Measurements from ENCODE around the gene METTL15. TPM values are rescaled to one million over a fixed set of nuclear protein-coding genes. Genes with fewer than 3 reads are reported as not detected.
"Not testable (repeated sequence)": the region's sequence is repeated elsewhere in the genome, so short reads cannot be mapped to it uniquely, and the experiment has no call there.

The METTL15 gene
- total and polyA plus RNA-seq, 8 donors: 3.0 to 8.2 (median 5.5) TPM

DNA sequence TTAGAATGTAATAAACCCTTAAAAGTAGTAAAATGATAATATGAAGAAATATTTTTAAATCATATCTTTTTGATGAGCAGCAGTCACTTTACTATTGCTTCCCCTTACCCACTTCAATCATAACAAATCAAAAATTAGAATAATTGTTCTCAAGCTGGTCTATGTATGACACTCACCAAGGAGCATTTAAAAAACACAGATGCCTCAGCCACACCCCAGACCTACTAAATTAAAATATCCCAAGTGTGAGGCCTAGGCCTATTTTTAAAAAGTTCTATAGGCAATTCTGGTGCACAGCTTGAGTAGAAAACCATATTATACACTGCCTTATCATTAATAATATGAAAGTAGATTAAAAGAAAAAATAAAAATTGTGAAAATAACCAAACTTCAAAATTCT is 15.4 kb upstream of the METTL15 start:
- no peak overlapping the region for H3K4me3 ChIP-seq
- no peak for FAIRE-seq
- TF ChIP-seq, protein P1, sequence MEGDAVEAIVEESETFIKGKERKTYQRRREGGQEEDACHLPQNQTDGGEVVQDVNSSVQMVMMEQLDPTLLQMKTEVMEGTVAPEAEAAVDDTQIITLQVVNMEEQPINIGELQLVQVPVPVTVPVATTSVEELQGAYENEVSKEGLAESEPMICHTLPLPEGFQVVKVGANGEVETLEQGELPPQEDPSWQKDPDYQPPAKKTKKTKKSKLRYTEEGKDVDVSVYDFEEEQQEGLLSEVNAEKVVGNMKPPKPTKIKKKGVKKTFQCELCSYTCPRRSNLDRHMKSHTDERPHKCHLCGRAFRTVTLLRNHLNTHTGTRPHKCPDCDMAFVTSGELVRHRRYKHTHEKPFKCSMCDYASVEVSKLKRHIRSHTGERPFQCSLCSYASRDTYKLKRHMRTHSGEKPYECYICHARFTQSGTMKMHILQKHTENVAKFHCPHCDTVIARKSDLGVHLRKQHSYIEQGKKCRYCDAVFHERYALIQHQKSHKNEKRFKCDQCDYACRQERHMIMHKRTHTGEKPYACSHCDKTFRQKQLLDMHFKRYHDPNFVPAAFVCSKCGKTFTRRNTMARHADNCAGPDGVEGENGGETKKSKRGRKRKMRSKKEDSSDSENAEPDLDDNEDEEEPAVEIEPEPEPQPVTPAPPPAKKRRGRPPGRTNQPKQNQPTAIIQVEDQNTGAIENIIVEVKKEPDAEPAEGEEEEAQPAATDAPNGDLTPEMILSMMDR (IDR thresholded peaks at IDR 0.05): no peak

DNA sequence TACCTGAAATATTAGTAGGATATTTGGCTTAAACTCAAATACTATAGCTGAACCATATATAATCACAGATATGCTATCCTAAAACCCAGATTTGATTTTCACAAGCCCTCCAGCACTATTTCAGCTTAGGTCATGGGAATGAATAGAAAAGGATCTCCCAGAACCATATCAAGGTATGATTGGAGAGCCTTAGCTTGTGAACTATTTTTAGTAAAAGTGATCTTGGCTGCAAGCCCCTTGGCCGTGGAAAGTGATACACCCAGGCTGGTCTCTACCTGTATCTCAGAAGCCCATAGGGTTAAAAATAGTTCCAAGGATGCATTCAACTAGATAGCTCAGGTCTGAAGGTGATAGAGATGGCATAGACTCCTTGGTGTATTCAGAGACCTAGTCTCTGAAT is 9.9 kb upstream of the METTL15 start:
- WGBS, 2 donors: 39% methylated on average over 1 of the region's 1 CpG
- DNase-seq: no peak
- no peak for FAIRE-seq

More for the DNA sequence above, 15.4 kb upstream of the METTL15 start:
- Histone ChIP-seq H3K9me3 (no peaks in the 10 kb centered on the region), H3K36me3 (no peaks in the 10 kb centered on the region), H3K4me1 (no peaks in the 10 kb centered on the region), H3K27ac (no peak overlapping the region), H3K27me3 (no peaks in the 10 kb centered on the region)
- ATAC-seq (no peak), DNase-seq (no peak)
- intact Hi-C loops (cut with DNase I): no loop called here

DNA sequence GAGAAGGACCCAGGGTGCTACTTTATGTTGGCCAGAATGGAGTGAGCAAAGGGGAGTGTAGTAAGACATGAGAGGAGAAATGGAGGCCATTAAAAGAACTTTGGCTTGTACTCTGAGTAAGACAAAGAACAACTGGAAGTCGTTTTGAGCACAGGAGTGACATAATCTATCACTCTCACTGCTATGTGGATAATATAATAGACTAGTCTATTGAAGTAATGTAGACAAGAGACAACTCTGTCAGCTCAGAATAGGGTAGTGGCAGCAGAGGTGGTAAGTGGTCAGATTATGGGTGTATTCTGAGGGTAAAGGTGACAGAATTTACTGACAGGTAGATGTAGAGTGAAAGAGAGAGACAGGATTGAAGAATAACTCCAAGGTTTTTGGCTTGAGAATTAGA is 8.5 kb upstream of the METTL15 start:
- no peaks in the 10 kb centered on the region for H3K9me3 ChIP-seq
- no peak overlapping the region for H3K4me3 ChIP-seq
- no peaks in the 10 kb centered on the region for H3K36me3 ChIP-seq
- no peak for FAIRE-seq
- TF ChIP-seq, protein P1 (IDR thresholded peaks at IDR 0.05): no peak
- no peaks in the 10 kb centered on the region for H3K4me1 ChIP-seq
- H3K27ac ChIP-seq: no peak overlapping the region
- no peaks in the 10 kb centered on the region for H3K27me3 ChIP-seq
- intact Hi-C loops (cut with DNase I): no loop called here
- whole genome bisulfite sequencing, 2 donors: 22 to 27% methylated on average over 1 of the region's 1 CpG
- no peak for DNase-seq
- no peak for ATAC-seq

More for the DNA sequence above, 9.9 kb upstream of the METTL15 start:
- ATAC-seq: no peak
- intact Hi-C loops (cut with DNase I): no loop called here
- Histone ChIP-seq H3K27me3 (no peaks in the 10 kb centered on the region), H3K27ac (no peak overlapping the region), H3K4me1 (no peaks in the 10 kb centered on the region), H3K9me3 (no peaks in the 10 kb centered on the region), H3K4me3 (no peak overlapping the region), H3K36me3 (no peaks in the 10 kb centered on the region)
- TF ChIP-seq, protein P1 (IDR thresholded peaks at IDR 0.05): no peak

DNA sequence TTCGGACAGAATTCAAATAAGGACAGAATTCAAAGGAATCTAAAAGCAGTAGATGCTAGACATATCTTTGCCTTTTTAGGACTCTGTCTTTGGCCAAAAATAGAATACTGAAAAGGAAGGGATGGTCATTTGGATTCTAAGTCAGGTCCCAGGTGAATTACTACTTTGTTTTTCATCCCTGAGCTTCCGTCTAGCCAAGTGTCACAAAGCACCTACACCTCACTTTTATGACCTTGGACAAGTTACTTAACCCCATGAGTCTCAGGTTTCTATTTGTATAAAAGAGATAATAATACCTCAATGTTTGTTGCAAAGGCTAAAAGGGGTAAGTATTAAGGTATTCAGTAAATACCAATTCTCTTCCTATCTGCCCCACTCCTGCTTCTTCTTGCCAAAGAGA is 7.5 kb upstream of the METTL15 start:
- Histone ChIP-seq H3K36me3 (no peaks in the 10 kb centered on the region), H3K4me3 (no peak overlapping the region), H3K9me3 (no peaks in the 10 kb centered on the region), H3K27ac (no peak overlapping the region), H3K27me3 (no peaks in the 10 kb centered on the region), H3K4me1 (no peaks in the 10 kb centered on the region)
- FAIRE-seq (no peak), ATAC-seq (no peak), DNase-seq (no peak)
- 63 to 66% methylated on average over 2 of the region's 2 CpGs for WGBS, 2 donors
- intact Hi-C loops (cut with DNase I): no loop called here
- TF ChIP-seq, protein P1 (IDR thresholded peaks at IDR 0.05): no peak

DNA sequence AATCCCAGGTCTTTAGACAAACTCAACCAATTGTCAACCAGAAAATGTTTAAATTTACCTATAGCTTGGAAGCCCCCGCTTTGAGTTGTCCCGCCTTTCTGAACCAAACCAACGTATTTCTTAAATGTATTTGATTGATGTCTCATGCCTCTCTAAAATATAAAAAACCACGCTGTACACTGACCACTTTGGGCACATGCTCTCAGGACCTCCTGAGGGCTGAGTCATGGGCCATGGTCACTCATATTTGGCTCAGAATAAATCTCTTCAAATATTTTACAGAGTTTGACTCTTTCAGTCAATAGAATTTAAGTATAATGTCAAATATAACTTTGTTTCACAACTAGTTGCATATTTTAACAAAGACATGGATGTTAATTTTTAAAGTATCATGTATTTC is 5.9 kb upstream of the METTL15 start:
- H3K27me3 ChIP-seq; ATAC-seq; H3K9me3 ChIP-seq; DNase-seq; H3K27ac ChIP-seq; H3K4me1 ChIP-seq; intact Hi-C loops (cut with DNase I); H3K36me3 ChIP-seq; FAIRE-seq; H3K4me3 ChIP-seq: not testable (repeated sequence)
- WGBS, 2 donors: 89 to 93% methylated on average over 4 of the region's 4 CpGs

DNA sequence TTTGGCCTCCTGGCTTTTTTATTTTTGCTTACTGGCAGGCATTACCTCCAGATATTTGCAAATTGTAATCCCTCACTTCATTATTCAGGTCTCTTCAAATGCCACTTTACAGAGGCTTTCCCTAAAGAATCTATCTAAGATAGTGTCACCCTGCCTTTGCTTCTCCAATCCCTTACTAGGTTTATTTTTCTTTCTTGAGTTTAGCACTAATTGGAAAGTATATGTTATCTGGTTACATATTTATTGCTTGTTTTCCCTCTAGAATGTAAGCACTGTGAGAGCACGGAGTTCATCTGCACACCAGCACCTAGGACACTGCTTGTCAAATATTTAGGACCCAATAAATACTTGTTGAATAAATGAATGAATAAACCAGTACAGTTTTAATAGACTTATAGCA is 3.8 kb upstream of the METTL15 start:
- H3K9me3 ChIP-seq: no peaks in the 10 kb centered on the region
- no peaks in the 10 kb centered on the region for H3K27me3 ChIP-seq
- WGBS, 2 donors: 90 to 98% methylated on average over 1 of the region's 1 CpG
- peaks cover 0 to 9% (median 8%) of the 10 kb centered on the region in 3 donors for H3K4me1 ChIP-seq
- H3K4me3 ChIP-seq: no peak overlapping the region
- TF ChIP-seq, protein P1 (IDR thresholded peaks at IDR 0.05): no peak
- DNase-seq (no peak), ATAC-seq (no peak), FAIRE-seq (no peak)
- intact Hi-C loops (cut with DNase I): no loop called here
- H3K36me3 ChIP-seq: no peaks in the 10 kb centered on the region
- H3K27ac ChIP-seq: no peak overlapping the region

Data from pancreas (tissue), 10 donors.